ENCODE measurements around the gene INSYN2A. TPM values are rescaled to one million over a fixed set of nuclear protein-coding genes. Genes with fewer than 3 reads are reported as not detected.
A peak's percentile ranks its signal among the peaks of the same experiment; 100 is the strongest.

INSYN2A gene
- total RNA-seq, 1 donor from 2014 or later: 0.19 TPM

GRCh38 chr10:127198307-127198706 is 1.9 kb upstream of the INSYN2A start:
- DNase-seq (ENCODE audit: low spot score): no peak
- intact Hi-C loops (cut with DNase I): no loop called here

GRCh38 chr10:127197154-127197432 is 702 bp upstream of the INSYN2A start:
- intact Hi-C loops (cut with DNase I): no loop called here
- no peak for DNase-seq (ENCODE audit: low spot score)

GRCh38 chr10:127195571-127196281 is 665 bp downstream of the INSYN2A start:
- no peak for DNase-seq (ENCODE audit: low spot score)
- intact Hi-C loops (cut with DNase I): no loop called here

GRCh38 chr10:127195041-127195506 is 1.3 kb downstream of the INSYN2A start:
- intact Hi-C loops (cut with DNase I): no loop called here
- DNase-seq (ENCODE audit: low spot score): no peak

- intact Hi-C loops (cut with DNase I): no loop called here
- DNase-seq (ENCODE audit: low spot score): no peak
These were observed 1.8 kb downstream of the INSYN2A start for GRCh38 chr10:127194599-127194998.

GRCh38 chr10:127194111-127194510 is 2.3 kb downstream of the INSYN2A start:
- no peak for DNase-seq (ENCODE audit: low spot score)
- intact Hi-C loops (cut with DNase I): no loop called here

- intact Hi-C loops (cut with DNase I): no loop called here
- DNase-seq (ENCODE audit: low spot score): no peak
These were observed 3.3 kb downstream of the INSYN2A start for GRCh38 chr10:127193125-127193524.

- no peak for DNase-seq (ENCODE audit: low spot score)
- intact Hi-C loops (cut with DNase I): no loop called here
These were observed 6.0 kb downstream of the INSYN2A start for GRCh38 chr10:127190427-127190826.

GRCh38 chr10:127189226-127189625 is 7.2 kb downstream of the INSYN2A start:
- DNase-seq (ENCODE audit: low spot score): no peak
- intact Hi-C loops (cut with DNase I): no loop called here

GRCh38 chr10:127186813-127187212 is 9.6 kb downstream of the INSYN2A start:
- DNase-seq (ENCODE audit: low spot score): no peak
- intact Hi-C loops (cut with DNase I): no loop called here

GRCh38 chr10:127184582-127184981 is 11.8 kb downstream of the INSYN2A start:
- intact Hi-C loops (cut with DNase I): no loop called here

GRCh38 chr10:127182161-127182560 is 14.2 kb downstream of the INSYN2A start:
- peak; percentile 38 for DNase-seq (ENCODE audit: low spot score)
- intact Hi-C loops (cut with DNase I): no loop called here

More at GRCh38 chr10:127184582-127184981, 11.8 kb downstream of the INSYN2A start:
- peak; percentile 67 for DNase-seq (ENCODE audit: low spot score)

- intact Hi-C loops (cut with DNase I): no loop called here
- no peak for DNase-seq (ENCODE audit: low spot score)
These were observed 16.7 kb downstream of the INSYN2A start for GRCh38 chr10:127179612-127180250.

- intact Hi-C loops (cut with DNase I): no loop called here
- no peak for DNase-seq (ENCODE audit: low spot score)
These were observed 19.7 kb downstream of the INSYN2A start for GRCh38 chr10:127176649-127177048.

- peak; percentile 46 for DNase-seq (ENCODE audit: low spot score)
- intact Hi-C loops (cut with DNase I): no loop called here
These were observed 20.9 kb downstream of the INSYN2A start for GRCh38 chr10:127175357-127176110.

- intact Hi-C loops (cut with DNase I): no loop called here
- no peak for DNase-seq (ENCODE audit: low spot score)
These were observed 21.5 kb downstream of the INSYN2A start for GRCh38 chr10:127174866-127175265.

- intact Hi-C loops (cut with DNase I): no loop called here
- DNase-seq (ENCODE audit: low spot score): no peak
These were observed 28.1 kb downstream of the INSYN2A start for GRCh38 chr10:127168261-127168660.

GRCh38 chr10:127162841-127163240 is 33.5 kb downstream of the INSYN2A start:
- DNase-seq (ENCODE audit: low spot score): peak; percentile 44
- intact Hi-C loops (cut with DNase I): no loop called here

GRCh38 chr10:127161482-127161881 is 34.9 kb downstream of the INSYN2A start:
- DNase-seq (ENCODE audit: low spot score): peak; percentile 39
- intact Hi-C loops (cut with DNase I): no loop called here

- DNase-seq (ENCODE audit: low spot score): peak; percentile 51
These were observed 36.6 kb downstream of the INSYN2A start for GRCh38 chr10:127159648-127160245.

More at GRCh38 chr10:127159648-127160245, 36.6 kb downstream of the INSYN2A start:
- intact Hi-C loops (cut with DNase I): no loop called here

Measured in cardiac septum (tissue), 1 donor.